Fibroblast of villous mesenchyme (primary cell): ENCODE data around the gene SYNE3. TPM values are rescaled to one million over a fixed set of nuclear protein-coding genes. Genes with fewer than 3 reads are reported as not detected.
A peak's percentile ranks its signal among the peaks of the same experiment; 100 is the strongest.

Experiments used
- DNase-seq: peaks from one replicate; pipeline ENCODE4 v3.0.0-alpha.2; 2010; ENCODE audit warnings: low read depth
- H3K4me3 ChIP-seq: 2 replicates; pipeline ENCODE4 v1.5.1; 2011; ENCODE audit warnings: low read depth, mild to moderate bottlenecking, low read length
- total RNA-seq: library from RNA; depleted of rRNA; stranded (reverse); fragments of >200 nt; gene quantifications from 2 replicates; pipeline ENCODE4 v1.2.3, GENCODE V29; 2012
- TF ChIP-seq, protein P1 (sequence below): IDR thresholded peaks from 2 replicates; pipeline ENCODE4 v1.5.1; 2012; ENCODE audit warnings: low read depth, mild to moderate bottlenecking, low read length; ENCODE audit not compliant: insufficient read depth

SYNE3 gene
- total RNA-seq, 1 donor, result 6.5 TPM

DNA sequence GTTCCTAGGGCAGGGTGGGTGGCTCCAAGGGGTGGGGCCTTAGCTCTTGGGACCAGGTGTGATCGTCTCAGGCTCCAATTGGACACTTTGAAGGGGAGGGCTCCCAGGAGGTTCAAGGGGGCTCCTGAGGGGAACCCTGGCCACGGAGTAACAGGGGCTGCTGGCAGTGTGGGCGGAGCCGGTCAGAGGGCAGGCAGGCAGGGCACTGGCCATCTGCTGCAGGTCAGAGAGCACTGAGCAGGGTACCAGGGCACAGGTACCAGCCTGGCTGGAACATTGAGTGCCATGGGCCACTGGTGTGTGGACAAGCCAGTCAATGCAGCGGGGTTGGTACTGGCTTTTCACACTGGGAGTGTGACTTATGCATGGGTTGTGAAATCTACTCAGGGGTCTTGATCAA is 32.2 kb downstream of the SYNE3 start:
- H3K4me3 ChIP-seq, result no peak overlapping the region
- DNase-seq, result no peak
- TF ChIP-seq, protein P1, sequence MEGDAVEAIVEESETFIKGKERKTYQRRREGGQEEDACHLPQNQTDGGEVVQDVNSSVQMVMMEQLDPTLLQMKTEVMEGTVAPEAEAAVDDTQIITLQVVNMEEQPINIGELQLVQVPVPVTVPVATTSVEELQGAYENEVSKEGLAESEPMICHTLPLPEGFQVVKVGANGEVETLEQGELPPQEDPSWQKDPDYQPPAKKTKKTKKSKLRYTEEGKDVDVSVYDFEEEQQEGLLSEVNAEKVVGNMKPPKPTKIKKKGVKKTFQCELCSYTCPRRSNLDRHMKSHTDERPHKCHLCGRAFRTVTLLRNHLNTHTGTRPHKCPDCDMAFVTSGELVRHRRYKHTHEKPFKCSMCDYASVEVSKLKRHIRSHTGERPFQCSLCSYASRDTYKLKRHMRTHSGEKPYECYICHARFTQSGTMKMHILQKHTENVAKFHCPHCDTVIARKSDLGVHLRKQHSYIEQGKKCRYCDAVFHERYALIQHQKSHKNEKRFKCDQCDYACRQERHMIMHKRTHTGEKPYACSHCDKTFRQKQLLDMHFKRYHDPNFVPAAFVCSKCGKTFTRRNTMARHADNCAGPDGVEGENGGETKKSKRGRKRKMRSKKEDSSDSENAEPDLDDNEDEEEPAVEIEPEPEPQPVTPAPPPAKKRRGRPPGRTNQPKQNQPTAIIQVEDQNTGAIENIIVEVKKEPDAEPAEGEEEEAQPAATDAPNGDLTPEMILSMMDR, result no peak

- DNase-seq, result peak; percentile 98
- TF ChIP-seq, protein P1, result no peak
- no peak overlapping the region for H3K4me3 ChIP-seq
These were observed 32.9 kb downstream of the SYNE3 start for GRCh38 chr14:95483309-95484165.

- no peak overlapping the region for H3K4me3 ChIP-seq
- TF ChIP-seq, protein P1, result no peak
- DNase-seq, result no peak
These were observed 33.7 kb downstream of the SYNE3 start for GRCh38 chr14:95482627-95483308.

DNA sequence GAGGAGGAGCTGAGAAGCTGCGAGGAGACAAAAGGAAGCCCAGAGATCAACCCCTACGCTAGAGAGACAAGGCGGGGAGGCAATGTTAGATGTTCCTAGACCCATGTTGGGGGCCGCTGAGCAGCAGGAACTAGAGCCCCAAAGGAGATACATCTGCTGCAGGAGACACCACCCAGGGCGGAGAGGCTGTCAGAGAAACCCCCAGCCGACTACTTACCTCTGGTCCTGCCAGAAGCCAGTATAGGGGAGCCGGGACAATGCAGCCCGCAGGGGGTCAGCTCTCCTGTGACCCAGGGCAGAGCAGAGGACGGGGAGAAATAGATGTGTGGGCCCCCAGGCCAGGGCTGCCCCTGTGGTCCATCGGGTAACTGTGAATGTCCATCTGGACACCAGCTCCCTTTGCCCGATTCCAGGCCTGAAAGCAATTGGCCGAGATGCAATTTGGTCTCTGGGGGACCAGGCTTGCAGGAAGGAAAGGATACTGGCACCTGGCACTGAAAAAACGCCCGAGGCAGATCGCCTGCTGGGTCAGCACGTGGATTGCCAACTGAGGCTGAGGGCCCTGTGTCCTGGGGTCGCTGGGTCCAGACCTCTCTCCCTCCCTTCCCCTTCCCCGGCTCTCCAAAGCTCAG is 34.9 kb downstream of the SYNE3 start:
- no peak overlapping the region for H3K4me3 ChIP-seq
- DNase-seq, result no peak
- TF ChIP-seq, protein P1, result no peak

GRCh38 chr14:95480887-95481226 is 35.6 kb downstream of the SYNE3 start:
- TF ChIP-seq, protein P1, result no peak
- no peak for DNase-seq
- no peak overlapping the region for H3K4me3 ChIP-seq

GRCh38 chr14:95480109-95480886 is 36.2 kb downstream of the SYNE3 start:
- TF ChIP-seq, protein P1, result no peak
- no peak overlapping the region for H3K4me3 ChIP-seq
- peak; percentile 71 for DNase-seq
